HL-60 (cell line): Measurements from ENCODE around the gene DAP3.
"Not testable (repeated sequence)": the region's sequence is repeated elsewhere in the genome, so short reads cannot be mapped to it uniquely, and the experiment has no call there.

Experiments
- DNase-seq, 2 experiments: peaks; one replicate each; pipeline ENCODE4 v3.0.0-alpha.2; 2010 to 2020; ENCODE audit warnings: low read depth in 1 of 2, low spot score in 1 of 2
- H3K27ac ChIP-seq: fragments of 250-450 bp; sonication (Bioruptor Pico); replicated peaks from 2 replicates; pipeline ENCODE4 v1.5.1; 2020; ENCODE audit warnings: mild to moderate bottlenecking, moderate library complexity
- H3K27me3 ChIP-seq: fragments of 250-450 bp; sonication (Bioruptor Pico); 2 replicates; pipeline ENCODE4 v1.5.1; 2021; ENCODE audit warnings: mild to moderate bottlenecking, moderate library complexity; ENCODE audit not compliant: insufficient read depth, poor library complexity, severe bottlenecking
- H3K4me3 ChIP-seq: replicated peaks from 2 replicates; pipeline ENCODE4 v1.5.1; 2011; ENCODE audit warnings: mild to moderate bottlenecking, control low read depth, low read length; ENCODE audit not compliant: insufficient read depth
- CTCF ChIP-seq: IDR thresholded peaks from one replicate; pipeline ENCODE4 v1.5.1; 2011; ENCODE audit warnings: low read length, control low read depth, inconsistent platforms; ENCODE audit not compliant: insufficient read depth
- GABPA ChIP-seq: IDR thresholded peaks from 2 replicates; pipeline ENCODE4 v1.6.1; 2012; ENCODE audit warnings: low read depth
- POLR2AphosphoS5 ChIP-seq: IDR thresholded peaks from 2 replicates; pipeline ENCODE4 v1.6.1; 2012; ENCODE audit warnings: low read depth
- REST ChIP-seq: IDR thresholded peaks from 2 replicates; pipeline ENCODE4 v1.6.1; 2012; ENCODE audit warnings: low read depth; ENCODE audit not compliant: insufficient replicate concordance
- SPI1 ChIP-seq: IDR thresholded peaks from 2 replicates; pipeline ENCODE4 v1.6.1; 2012; ENCODE audit warnings: low read depth, mild to moderate bottlenecking, borderline replicate concordance
- long read RNA-seq: library from polyadenylated mRNA; unstranded; transcript quantifications from one replicate; pipeline ENCODE4 v2.0.0, GENCODE V29; 2020

The DAP3 gene
- long read RNA-seq, transcript DAP3-203 (12 exons, 1,470 nt), result minor isoform, 37 of 1,210 reads
- long read RNA-seq, transcript DAP3-201 (13 exons, 1,649 nt), result minor isoform, 128 of 1,210 reads
- long read RNA-seq, transcript DAP3-202 (13 exons, 2,089 nt), result major isoform, 786 of 1,210 reads
- long read RNA-seq, transcript DAP3-225 (12 exons, 1,894 nt), result minor isoform, 49 of 1,210 reads
- long read RNA-seq, partial matches to known transcripts, result 24 of 1,210 reads
- long read RNA-seq, other reads (novel, unspliced or antisense), result 185 of 1,210 reads

GRCh38 chr1:155689081-155689607, at the start of gene DAP3:
DAP3 (plus strand) TSS chr1:155689091; CDS start chr1:155709780, 20,689 bp downstream.
- Histone ChIP-seq H3K4me3 (peak within 1 kb of the TSS; percentile 85), H3K27ac (peak within 1 kb of the TSS; percentile 100)
- H3K27me3 ChIP-seq, DNase-seq: not testable (repeated sequence)
- TF ChIP-seq REST (peak; percentile 52), POLR2AphosphoS5 (0 out of 2 replicates have a peak, but pooled peaks have one; percentile 58)

DNA sequence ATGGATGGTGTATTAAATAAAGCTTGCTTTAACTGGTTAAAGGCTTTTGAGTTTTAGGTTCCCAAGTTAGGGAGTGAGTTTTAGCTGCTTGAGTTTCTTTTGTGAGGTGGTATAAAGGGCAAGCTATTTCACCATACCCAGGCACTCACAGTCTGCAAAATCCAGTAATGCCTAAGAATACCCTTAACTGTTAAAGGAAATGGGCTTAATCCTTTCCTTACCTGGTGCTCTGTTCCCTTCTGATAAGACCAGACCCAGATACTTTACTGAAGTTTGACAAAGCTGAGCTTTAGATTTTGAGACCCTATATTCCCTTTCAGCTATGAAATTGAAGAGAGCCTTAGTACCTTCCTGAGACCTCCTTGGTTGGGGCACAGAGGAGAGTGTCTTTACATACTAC, 48.5 kb upstream of the DAP3 start:
- DNase-seq, result no peak
- Histone ChIP-seq H3K27ac (no peak overlapping the region), H3K27me3 (no peaks in the 10 kb centered on the region), H3K4me3 (no peak overlapping the region)
- no peak for TF ChIP-seq CTCF
- no peak for TF ChIP-seq POLR2AphosphoS5
- TF ChIP-seq SPI1, result no peak
- TF ChIP-seq GABPA, result no peak
- TF ChIP-seq REST, result no peak

GRCh38 chr1:155642559-155643180, 46.2 kb upstream of the DAP3 start:
- not testable (repeated sequence) for H3K27me3 ChIP-seq, H3K4me3 ChIP-seq, H3K27ac ChIP-seq, DNase-seq

GRCh38 chr1:155643230-155643629, 45.7 kb upstream of the DAP3 start:
- no peak for TF ChIP-seq REST
- TF ChIP-seq POLR2AphosphoS5, result no peak
- TF ChIP-seq CTCF, result no peak
- TF ChIP-seq SPI1, result no peak
- TF ChIP-seq GABPA, result no peak
- Histone ChIP-seq H3K4me3 (no peak overlapping the region), H3K27ac (no peak overlapping the region), H3K27me3 (no peaks in the 10 kb centered on the region)
- DNase-seq, result no peak
